OCI-LY7 (cell line): ENCODE results near the gene CCDC78. TPM values are rescaled to one million over a fixed set of nuclear protein-coding genes. Genes with fewer than 3 reads are reported as not detected.
"Not testable (repeated sequence)": the region's sequence is repeated elsewhere in the genome, so short reads cannot be mapped to it uniquely, and the experiment has no call there.

ENCODE experiments used
- BruUV-seq: library from RNA; stranded (reverse); fragments of 400-500 nt; replicated peaks from 2 replicates; lab custom pipeline; 2021; lab: Mats Ljungman, UMichigan
- CTCF ChIA-PET: fragments of 300-600 bp; sonication (Branson Sonifier 250); formaldehyde crosslinking; loops from one replicate; lab custom pipeline; 2022; ENCODE audit warnings: antibody characterized with exemption; ENCODE audit not compliant: unreplicated experiment; lab: Charles Lee
- POLR2A ChIA-PET: fragments of 300-600 bp; sonication (Branson Sonifier 250); formaldehyde crosslinking; loops from one replicate; lab custom pipeline; 2022; ENCODE audit warnings: antibody characterized with exemption; lab: Charles Lee
- DNase-seq: peaks from one replicate; pipeline ENCODE4 v3.0.0-alpha.2; 2015; ENCODE audit warnings: low spot score
- H2AFZ ChIP-seq: fragments of 200-600 bp; sonication (generic), shearing (Covaris generic); 2 replicates; pipeline ENCODE4 v1.6.1; 2014; ENCODE audit warnings: mild to moderate bottlenecking, antibody characterized with exemption, low read length, moderate library complexity
- H3K27ac ChIP-seq: fragments of 200-600 bp; sonication (generic); 2 replicates; pipeline ENCODE4 v1.5.1; 2014; ENCODE audit warnings: mixed run types, low read depth, mild to moderate bottlenecking, moderate library complexity, low read length, inconsistent platforms; ENCODE audit not compliant: poor library complexity, severe bottlenecking
- H3K36me3 ChIP-seq: fragments of 200-600 bp; sonication (generic); 2 replicates; pipeline ENCODE4 v1.6.1; 2014; ENCODE audit warnings: mild to moderate bottlenecking, antibody characterized with exemption, low read length, moderate library complexity, mixed read lengths; ENCODE audit not compliant: insufficient read depth
- H3K4me1 ChIP-seq: fragments of 200-600 bp; sonication (generic); 2 replicates; pipeline ENCODE4 v1.5.1; 2014; ENCODE audit warnings: mild to moderate bottlenecking, low read length; ENCODE audit not compliant: insufficient read depth, poor library complexity, severe bottlenecking
- H3K4me2 ChIP-seq: fragments of 200-600 bp; sonication (generic); 2 replicates; pipeline ENCODE4 v1.6.1; 2014; ENCODE audit warnings: mild to moderate bottlenecking, low read length
- H3K4me3 ChIP-seq: fragments of 200-600 bp; sonication (generic); 2 replicates; pipeline ENCODE4 v1.5.1; 2014; ENCODE audit warnings: mild to moderate bottlenecking, low read depth, low read length; ENCODE audit not compliant: poor library complexity, severe bottlenecking
- H3K79me2 ChIP-seq: fragments of 200-600 bp; sonication (generic); 2 replicates; pipeline ENCODE4 v1.6.1; 2016; ENCODE audit warnings: low read depth, mild to moderate bottlenecking, low read length, moderate library complexity, mixed read lengths; ENCODE audit not compliant: insufficient read depth
- H3K9me2 ChIP-seq: fragments of 200-600 bp; sonication (generic); 2 replicates; pipeline ENCODE4 v1.6.1; 2016; ENCODE audit warnings: mild to moderate bottlenecking, low read length, mixed read lengths; ENCODE audit not compliant: insufficient read depth
- H3K9me3 ChIP-seq: fragments of 200-600 bp; sonication (generic); 2 replicates; pipeline ENCODE4 v1.6.1; 2014; ENCODE audit warnings: mild to moderate bottlenecking, mixed run types, low read length, mixed read lengths
- H4K20me1 ChIP-seq: fragments of 200-600 bp; sonication (generic); 2 replicates; pipeline ENCODE4 v1.6.1; 2014; ENCODE audit warnings: mild to moderate bottlenecking, antibody characterized with exemption, low read length, moderate library complexity, mixed read lengths; ENCODE audit not compliant: insufficient read depth
- CTCF ChIP-seq: fragments of 200-600 bp; sonication (generic); conservative IDR thresholded peaks from 2 replicates; pipeline ENCODE4 v1.5.1; 2014; ENCODE audit warnings: mild to moderate bottlenecking, antibody characterized with exemption, low read length, moderate library complexity, mixed read lengths
- EZH2phosphoT487 ChIP-seq: fragments of 200-600 bp; sonication (generic); IDR thresholded peaks from 2 replicates; pipeline ENCODE4 v1.6.1; 2018; ENCODE audit warnings: low read depth, borderline replicate concordance, mild to moderate bottlenecking, mixed run types, antibody characterized with exemption, low read length, moderate library complexity, mixed read lengths
- intact Hi-C: fragments of 100-400 bp; cut with micrococcal nuclease; formaldehyde crosslinking; loops from one replicate; pipeline ENCODE4 v1.10.0; 2022; ENCODE audit not compliant: unreplicated experiment
- total RNA-seq, 2 experiments: library from RNA; depleted of rRNA in 1 of 2; stranded (reverse); fragments of >200 nt in 1 of 2; shearing (Covaris generic) in 1 of 2; gene quantifications; 2 replicates each; pipeline ENCODE4 v1.2.3, GENCODE V29; 2014 to 2022

Gene CCDC78
- total RNA-seq, 2 experiments from 2014 or later: 25.8 to 57.9 TPM

- ChIA-PET POLR2A (no interaction called here), CTCF (no interaction called here)
- Histone ChIP-seq H3K27ac (no peak overlapping the region), H3K9me3 (no peaks in the 10 kb centered on the region), H3K79me2 (0 out of 2 replicates have a peak, but pooled peaks cover 8% of the 10 kb centered on the region), H3K4me2 (no peak overlapping the region), H3K36me3 (no peaks in the 10 kb centered on the region), H3K4me1 (peaks cover 27% of the 10 kb centered on the region), H2AFZ (no peak overlapping the region), H3K9me2 (no peaks in the 10 kb centered on the region), H4K20me1 (no peaks in the 10 kb centered on the region), H3K4me3 (no peak overlapping the region)
- intact Hi-C loops: no loop called here
- TF ChIP-seq EZH2phosphoT487 (no peak; the same call in 1 of the 2 replicates), CTCF (no peak)
- BruUV-seq: no TSS peak
- DNase-seq: no peak
Measured at GRCh38 chr16:693364-693763, 32.9 kb downstream of the CCDC78 start.

GRCh38 chr16:692356-693108 lies 33.7 kb downstream of the CCDC78 start:
- Histone ChIP-seq H3K9me3 (no peaks in the 10 kb centered on the region), H2AFZ (no peak overlapping the region), H3K4me2 (no peak overlapping the region), H3K4me3 (no peak overlapping the region), H3K27ac (no peak overlapping the region), H3K4me1 (peaks cover 27% of the 10 kb centered on the region), H3K79me2 (0 out of 2 replicates have a peak, but pooled peaks cover 8% of the 10 kb centered on the region), H3K9me2 (no peaks in the 10 kb centered on the region), H3K36me3 (no peaks in the 10 kb centered on the region; the same call in 1 of the 2 replicates), H4K20me1 (no peaks in the 10 kb centered on the region)
- TF ChIP-seq EZH2phosphoT487 (no peak), CTCF (no peak)
- intact Hi-C loops: no loop called here
- ChIA-PET CTCF (interaction anchor here (0.5 kb wide), 1 partner anchor 20 kb away, joined by 4 read pairs; no protein-coding TSS in a partner anchor), POLR2A (no interaction called here)
- DNase-seq: no peak
- no TSS peak for BruUV-seq

GRCh38 chr16:691242-691641 lies 35.0 kb downstream of the CCDC78 start:
- CTCF ChIA-PET, BruUV-seq, H3K4me3 ChIP-seq, H2AFZ ChIP-seq, H3K79me2 ChIP-seq, H4K20me1 ChIP-seq, POLR2A ChIA-PET, H3K9me3 ChIP-seq, H3K27ac ChIP-seq, H3K4me2 ChIP-seq, DNase-seq, H3K9me2 ChIP-seq, intact Hi-C loops: not testable (repeated sequence)
- peaks cover 27% of the 10 kb centered on the region for H3K4me1 ChIP-seq
- H3K36me3 ChIP-seq: peaks cover 10% of the 10 kb centered on the region
